OCI-LY1 (cell line): ENCODE measurements around the gene WNK4.

Experiments used
- EZH2 ChIP-seq: fragments of 200-600 bp; sonication (generic), shearing (Covaris generic); IDR thresholded peaks from 2 replicates; pipeline ENCODE4 v1.8.0; 2017; ENCODE audit warnings: borderline replicate concordance, mixed run types, mild to moderate bottlenecking, antibody characterized with exemption, low read length, moderate library complexity, mixed read lengths
- TF ChIP-seq, protein P1 (sequence below): fragments of 200-600 bp; sonication (generic), shearing (Covaris generic); IDR thresholded peaks from 2 replicates; pipeline ENCODE4 v1.5.1; 2017; ENCODE audit warnings: mild to moderate bottlenecking, antibody characterized with exemption, low read length, moderate library complexity, mixed read lengths

DNA sequence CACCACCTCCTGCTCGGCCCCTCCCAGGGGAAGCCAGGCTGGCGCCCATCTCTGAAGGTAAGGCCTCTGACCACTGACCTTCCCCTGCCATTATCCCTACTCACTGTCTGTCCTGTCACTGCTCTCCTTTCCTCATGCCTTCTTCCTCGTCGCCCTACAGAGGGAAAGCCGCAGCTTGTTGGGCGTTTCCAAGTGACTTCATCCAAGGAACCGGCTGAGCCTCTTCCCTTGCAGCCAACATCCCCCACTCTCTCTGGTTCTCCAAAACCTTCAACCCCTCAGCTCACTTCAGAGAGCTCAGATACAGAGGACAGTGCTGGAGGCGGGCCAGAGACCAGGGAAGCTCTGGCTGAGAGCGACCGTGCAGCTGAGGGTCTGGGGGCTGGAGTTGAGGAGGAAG is 15.1 kb downstream of the WNK4 start:
- no peak for TF ChIP-seq EZH2
- TF ChIP-seq, protein P1, sequence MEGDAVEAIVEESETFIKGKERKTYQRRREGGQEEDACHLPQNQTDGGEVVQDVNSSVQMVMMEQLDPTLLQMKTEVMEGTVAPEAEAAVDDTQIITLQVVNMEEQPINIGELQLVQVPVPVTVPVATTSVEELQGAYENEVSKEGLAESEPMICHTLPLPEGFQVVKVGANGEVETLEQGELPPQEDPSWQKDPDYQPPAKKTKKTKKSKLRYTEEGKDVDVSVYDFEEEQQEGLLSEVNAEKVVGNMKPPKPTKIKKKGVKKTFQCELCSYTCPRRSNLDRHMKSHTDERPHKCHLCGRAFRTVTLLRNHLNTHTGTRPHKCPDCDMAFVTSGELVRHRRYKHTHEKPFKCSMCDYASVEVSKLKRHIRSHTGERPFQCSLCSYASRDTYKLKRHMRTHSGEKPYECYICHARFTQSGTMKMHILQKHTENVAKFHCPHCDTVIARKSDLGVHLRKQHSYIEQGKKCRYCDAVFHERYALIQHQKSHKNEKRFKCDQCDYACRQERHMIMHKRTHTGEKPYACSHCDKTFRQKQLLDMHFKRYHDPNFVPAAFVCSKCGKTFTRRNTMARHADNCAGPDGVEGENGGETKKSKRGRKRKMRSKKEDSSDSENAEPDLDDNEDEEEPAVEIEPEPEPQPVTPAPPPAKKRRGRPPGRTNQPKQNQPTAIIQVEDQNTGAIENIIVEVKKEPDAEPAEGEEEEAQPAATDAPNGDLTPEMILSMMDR = no peak
